WTC11 (cell line): ENCODE results near the gene MPP2.

Experiments used
- CTCF ChIP-seq: fragments of 200-600 bp; IDR thresholded peaks from 2 replicates; pipeline ENCODE4 v1.8.0; 2022; ENCODE audit warnings: antibody characterized with exemption
- E2F5 ChIP-seq: sonication (generic); formaldehyde crosslinking; IDR thresholded peaks from 2 replicates; pipeline ENCODE4 v1.8.1; 2022; ENCODE audit warnings: mild to moderate bottlenecking, moderate library complexity, missing genetic modification reagents
- NR1H2 ChIP-seq: sonication (generic); formaldehyde crosslinking; IDR thresholded peaks from 2 replicates; pipeline ENCODE4 v1.9.0; 2021; ENCODE audit warnings: mild to moderate bottlenecking, moderate library complexity, missing genetic modification reagents
- NR2C2 ChIP-seq: sonication (generic); formaldehyde crosslinking; IDR thresholded peaks from 2 replicates; pipeline ENCODE4 v1.8.0; 2022; ENCODE audit warnings: mild to moderate bottlenecking, missing genetic modification reagents
- RELA ChIP-seq: sonication (generic); formaldehyde crosslinking; IDR thresholded peaks from 2 replicates; pipeline ENCODE4 v1.8.1; 2022; ENCODE audit warnings: missing genetic modification reagents, mild to moderate bottlenecking, borderline replicate concordance
- TEAD4 ChIP-seq: sonication (generic); formaldehyde crosslinking; IDR thresholded peaks from 2 replicates; pipeline ENCODE4 v1.8.0; 2022; ENCODE audit warnings: mild to moderate bottlenecking, missing genetic modification reagents
- ZNF219 ChIP-seq: sonication (generic); formaldehyde crosslinking; IDR thresholded peaks from 2 replicates; pipeline ENCODE4 v1.8.0; 2023; ENCODE audit warnings: missing genetic modification reagents, mild to moderate bottlenecking, borderline replicate concordance
- ZNF281 ChIP-seq: sonication (generic); formaldehyde crosslinking; IDR thresholded peaks from 2 replicates; pipeline ENCODE4 v1.8.0; 2023; ENCODE audit warnings: mild to moderate bottlenecking, missing genetic modification reagents
- ZNF423 ChIP-seq: fragments of 250-450 bp; sonication (Bioruptor Pico); IDR thresholded peaks from 2 replicates; pipeline ENCODE4 v2.1.2; 2022; ENCODE audit warnings: mild to moderate bottlenecking, moderate library complexity
- ZSCAN18 ChIP-seq: fragments of 250-450 bp; sonication (Bioruptor Pico); IDR thresholded peaks from 2 replicates; pipeline ENCODE4 v2.1.2; 2022; ENCODE audit warnings: mild to moderate bottlenecking, moderate library complexity
- TF ChIP-seq, protein P1 (sequence below): sonication (generic); formaldehyde crosslinking; IDR thresholded peaks from 2 replicates; pipeline ENCODE4 v1.8.0; 2022; ENCODE audit warnings: mild to moderate bottlenecking, missing genetic modification reagents

- TF ChIP-seq CTCF (no peak), RELA (CRISPR knock-in tag) (no peak), NR2C2 (no peak), E2F5 (CRISPR knock-in tag) (no peak), ZNF219 (CRISPR knock-in tag) (no peak), NR1H2 (CRISPR knock-in tag) (no peak), TEAD4 (CRISPR knock-in tag) (no peak), ZNF423 (CRISPR knock-in tag) (no peak), ZNF281 (CRISPR knock-in tag) (no peak), ZSCAN18 (CRISPR knock-in tag) (no peak)
- TF ChIP-seq, protein P1, sequence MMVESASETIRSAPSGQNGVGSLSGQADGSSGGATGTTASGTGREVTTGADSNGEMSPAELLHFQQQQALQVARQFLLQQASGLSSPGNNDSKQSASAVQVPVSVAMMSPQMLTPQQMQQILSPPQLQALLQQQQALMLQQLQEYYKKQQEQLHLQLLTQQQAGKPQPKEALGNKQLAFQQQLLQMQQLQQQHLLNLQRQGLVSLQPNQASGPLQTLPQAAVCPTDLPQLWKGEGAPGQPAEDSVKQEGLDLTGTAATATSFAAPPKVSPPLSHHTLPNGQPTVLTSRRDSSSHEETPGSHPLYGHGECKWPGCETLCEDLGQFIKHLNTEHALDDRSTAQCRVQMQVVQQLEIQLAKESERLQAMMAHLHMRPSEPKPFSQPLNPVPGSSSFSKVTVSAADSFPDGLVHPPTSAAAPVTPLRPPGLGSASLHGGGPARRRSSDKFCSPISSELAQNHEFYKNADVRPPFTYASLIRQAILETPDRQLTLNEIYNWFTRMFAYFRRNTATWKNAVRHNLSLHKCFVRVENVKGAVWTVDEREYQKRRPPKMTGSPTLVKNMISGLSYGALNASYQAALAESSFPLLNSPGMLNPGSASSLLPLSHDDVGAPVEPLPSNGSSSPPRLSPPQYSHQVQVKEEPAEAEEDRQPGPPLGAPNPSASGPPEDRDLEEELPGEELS = no peak
Measured at GRCh38 chr17:43892647-43892952, 14.7 kb downstream of the MPP2 start.
